Activated CD8-positive, alpha-beta T cell treated with anti-CD3 and anti-CD28 coated beads, Interleukin-2, amount 10 ng/mL, durations not matched to agents 7 days and 5 days (primary cell): ENCODE data around the gene MAP4. TPM values are rescaled to one million over a fixed set of nuclear protein-coding genes. Genes with fewer than 3 reads are reported as not detected.

Source experiments
- ATAC-seq: fragments of 150-1000 bp; cut with Tn5 transposase; one replicate; pipeline ENCODE4 v1.10.0; 2021; ENCODE audit warnings: moderate library complexity
- CTCF ChIA-PET: fragments of 350-600 bp; sonication (Branson Sonifier 250); formaldehyde crosslinking; loops from one replicate; lab custom pipeline; 2021; ENCODE audit warnings: antibody characterized with exemption; lab: Charles Lee
- POLR2A ChIA-PET: fragments of 350-600 bp; sonication (Branson Sonifier 250); formaldehyde crosslinking; loops from one replicate; lab custom pipeline; 2021; ENCODE audit warnings: antibody characterized with exemption; lab: Charles Lee
- DNase-seq: peaks from one replicate; pipeline ENCODE4 v3.0.0-alpha.2; 2020
- H3K27ac Mint-ChIP-seq: one replicate; pipeline ENCODE4 v1.8.0; 2021; ENCODE audit warnings: mild to moderate bottlenecking, mixed read lengths
- H3K27me3 Mint-ChIP-seq: one replicate; pipeline ENCODE4 v1.8.0; 2021; ENCODE audit warnings: low read depth, mixed read lengths
- H3K36me3 Mint-ChIP-seq: one replicate; pipeline ENCODE4 v1.8.0; 2021; ENCODE audit warnings: low read depth, mixed read lengths
- H3K4me1 Mint-ChIP-seq: one replicate; pipeline ENCODE4 v1.8.0; 2021; ENCODE audit warnings: low read depth, mixed read lengths
- H3K4me3 Mint-ChIP-seq: one replicate; pipeline ENCODE4 v1.8.0; 2021; ENCODE audit warnings: mild to moderate bottlenecking, mixed read lengths
- H3K9me3 Mint-ChIP-seq: one replicate; pipeline ENCODE4 v1.8.0; 2022; ENCODE audit warnings: mixed read lengths; ENCODE audit not compliant: insufficient read depth
- total RNA-seq, 2 experiments: library from RNA; stranded (reverse); gene quantifications; one replicate each; pipeline ENCODE4 v1.2.3, GENCODE V29; 2021

Gene MAP4
- total RNA-seq, 2 experiments from 2014 or later, result 119 to 120 TPM

- Mint-ChIP-seq H3K4me3 (no peak overlapping the region), H3K4me1 (peaks cover 12% of the 10 kb centered on the region), H3K36me3 (peaks cover 11% of the 10 kb centered on the region), H3K9me3 (no peaks in the 10 kb centered on the region), H3K27ac (no peak overlapping the region), H3K27me3 (no peaks in the 10 kb centered on the region)
- CTCF ChIA-PET, result no interaction called here
- no peak for DNase-seq
- POLR2A ChIA-PET, result no interaction called here
- no peak for ATAC-seq
Observed at GRCh38 chr3:47956521-47956920, 59.7 kb downstream of the MAP4 start.

- POLR2A ChIA-PET, result no interaction called here
- CTCF ChIA-PET, result interaction anchor here (1.3 to 1.6 kb wide), 2 partner anchors 16 to 74 kb away, joined by 3 read pairs; no protein-coding TSS in a partner anchor
- H3K36me3 Mint-ChIP-seq, result no peaks in the 10 kb centered on the region
- ATAC-seq (no peak), DNase-seq (no peak)
- H3K4me3 Mint-ChIP-seq, result no peak overlapping the region
- H3K4me1 Mint-ChIP-seq, result no peaks in the 10 kb centered on the region
- H3K9me3 Mint-ChIP-seq, result no peaks in the 10 kb centered on the region
- no peak overlapping the region for H3K27ac Mint-ChIP-seq
- no peaks in the 10 kb centered on the region for H3K27me3 Mint-ChIP-seq
Observed at GRCh38 chr3:47954567-47954966, 61.6 kb downstream of the MAP4 start.

GRCh38 chr3:47950453-47951169, 65.6 kb downstream of the MAP4 start:
- CTCF ChIA-PET, result interaction anchor here (1.1 kb wide), 1 partner anchor 40 kb away, joined by 3 read pairs; no protein-coding TSS in a partner anchor
- Mint-ChIP-seq H3K4me3 (no peak overlapping the region), H3K4me1 (no peaks in the 10 kb centered on the region), H3K27ac (no peak overlapping the region), H3K27me3 (no peaks in the 10 kb centered on the region), H3K9me3 (no peaks in the 10 kb centered on the region), H3K36me3 (no peaks in the 10 kb centered on the region)
- no peak for ATAC-seq
- no peak for DNase-seq
- POLR2A ChIA-PET, result no interaction called here

GRCh38 chr3:47949979-47950378, 66.2 kb downstream of the MAP4 start:
- no peak overlapping the region for H3K27ac Mint-ChIP-seq
- ChIA-PET POLR2A (no interaction called here), CTCF (interaction anchor here (1.1 kb wide), 1 partner anchor 40 kb away, joined by 3 read pairs; no protein-coding TSS in a partner anchor)
- ATAC-seq, result no peak
- DNase-seq, result no peak
- no peaks in the 10 kb centered on the region for H3K36me3 Mint-ChIP-seq
- no peaks in the 10 kb centered on the region for H3K9me3 Mint-ChIP-seq
- no peaks in the 10 kb centered on the region for H3K27me3 Mint-ChIP-seq
- H3K4me3 Mint-ChIP-seq, result no peak overlapping the region
- no peaks in the 10 kb centered on the region for H3K4me1 Mint-ChIP-seq

GRCh38 chr3:47940232-47940631, 76.0 kb downstream of the MAP4 start:
- POLR2A ChIA-PET, result no interaction called here
- H3K27me3 Mint-ChIP-seq, result no peaks in the 10 kb centered on the region

GRCh38 chr3:47932421-47932820, 83.8 kb downstream of the MAP4 start:
- no peak overlapping the region for H3K27ac Mint-ChIP-seq
- H3K4me1 Mint-ChIP-seq, result no peaks in the 10 kb centered on the region
- DNase-seq (no peak), ATAC-seq (no peak)
- POLR2A ChIA-PET, result no interaction called here
- no peak overlapping the region for H3K4me3 Mint-ChIP-seq
- CTCF ChIA-PET, result no interaction called here
- no peaks in the 10 kb centered on the region for H3K27me3 Mint-ChIP-seq
- H3K36me3 Mint-ChIP-seq, result peaks cover 6% of the 10 kb centered on the region
- H3K9me3 Mint-ChIP-seq, result no peaks in the 10 kb centered on the region

More at GRCh38 chr3:47940232-47940631, 76.0 kb downstream of the MAP4 start:
- Mint-ChIP-seq H3K9me3 (no peaks in the 10 kb centered on the region), H3K4me3 (no peak overlapping the region), H3K27ac (no peak overlapping the region), H3K36me3 (no peaks in the 10 kb centered on the region), H3K4me1 (no peaks in the 10 kb centered on the region)
- DNase-seq (no peak), ATAC-seq (no peak)
- CTCF ChIA-PET, result no interaction called here

GRCh38 chr3:47930979-47931378, 85.2 kb downstream of the MAP4 start:
- CTCF ChIA-PET, result no interaction called here
- peaks cover 11% of the 10 kb centered on the region for H3K36me3 Mint-ChIP-seq

GRCh38 chr3:47916696-47917095, 99.5 kb downstream of the MAP4 start:
- Mint-ChIP-seq H3K27ac (no peak overlapping the region), H3K4me3 (no peak overlapping the region), H3K9me3 (no peaks in the 10 kb centered on the region), H3K27me3 (no peaks in the 10 kb centered on the region), H3K4me1 (peaks cover under 1% of the 10 kb centered on the region), H3K36me3 (peaks cover 39% of the 10 kb centered on the region)
- POLR2A ChIA-PET, result no interaction called here
- DNase-seq (no peak), ATAC-seq (no peak)
- CTCF ChIA-PET, result no interaction called here

More at GRCh38 chr3:47930979-47931378, 85.2 kb downstream of the MAP4 start:
- DNase-seq, result no peak
- POLR2A ChIA-PET, result interaction anchor here (0.6 to 0.7 kb wide), 4 partner anchors 11 to 951 kb away, joined by 3 to 6 read pairs (median 4); no protein-coding TSS in a partner anchor
- no peaks in the 10 kb centered on the region for H3K9me3 Mint-ChIP-seq
- H3K4me3 Mint-ChIP-seq, result no peak overlapping the region
- H3K27ac Mint-ChIP-seq, result no peak overlapping the region
- ATAC-seq, result no peak
- H3K27me3 Mint-ChIP-seq, result no peaks in the 10 kb centered on the region
- no peaks in the 10 kb centered on the region for H3K4me1 Mint-ChIP-seq

GRCh38 chr3:47916201-47916600, 100.0 kb downstream of the MAP4 start:
- Mint-ChIP-seq H3K9me3 (no peaks in the 10 kb centered on the region), H3K4me1 (peaks cover 2% of the 10 kb centered on the region), H3K27me3 (no peaks in the 10 kb centered on the region), H3K4me3 (no peak overlapping the region), H3K27ac (no peak overlapping the region), H3K36me3 (peaks cover 39% of the 10 kb centered on the region)
- no peak for DNase-seq
- ChIA-PET CTCF (no interaction called here), POLR2A (no interaction called here)
- no peak for ATAC-seq

GRCh38 chr3:47912006-47912504, 104.2 kb downstream of the MAP4 start:
- ChIA-PET CTCF (interaction anchor here (1.7 kb wide), 1 partner anchor 87 kb away, joined by 6 read pairs; no protein-coding TSS in a partner anchor), POLR2A (no interaction called here)
- ATAC-seq (no peak), DNase-seq (no peak)
- H3K4me3 Mint-ChIP-seq, result no peak overlapping the region
- H3K4me1 Mint-ChIP-seq, result peaks cover 2% of the 10 kb centered on the region
- no peak overlapping the region for H3K27ac Mint-ChIP-seq
- peaks cover 47% of the 10 kb centered on the region for H3K36me3 Mint-ChIP-seq
- H3K9me3 Mint-ChIP-seq, result no peaks in the 10 kb centered on the region
- H3K27me3 Mint-ChIP-seq, result no peaks in the 10 kb centered on the region

GRCh38 chr3:47910777-47911440, 105.3 kb downstream of the MAP4 start:
- H3K9me3 Mint-ChIP-seq, result no peaks in the 10 kb centered on the region
- H3K4me3 Mint-ChIP-seq, result no peak overlapping the region
- H3K27me3 Mint-ChIP-seq, result no peaks in the 10 kb centered on the region
- H3K36me3 Mint-ChIP-seq, result peaks cover 42% of the 10 kb centered on the region
- ChIA-PET POLR2A (no interaction called here), CTCF (interaction anchor here (0.8 to 1.7 kb wide), 3 partner anchors 11 to 86 kb away, joined by 3 to 6 read pairs (median 3); no protein-coding TSS in a partner anchor)
- ATAC-seq (no peak), DNase-seq (no peak)
- peaks cover 2% of the 10 kb centered on the region for H3K4me1 Mint-ChIP-seq
- no peak overlapping the region for H3K27ac Mint-ChIP-seq

- no peak for DNase-seq
- ATAC-seq, result no peak
- POLR2A ChIA-PET, result no interaction called here
- Mint-ChIP-seq H3K4me3 (no peak overlapping the region), H3K27ac (no peak overlapping the region), H3K27me3 (no peaks in the 10 kb centered on the region), H3K9me3 (no peaks in the 10 kb centered on the region), H3K36me3 (peaks cover 39% of the 10 kb centered on the region), H3K4me1 (peaks cover 2% of the 10 kb centered on the region)
- CTCF ChIA-PET, result interaction anchor here (0.8 to 1.7 kb wide), 2 partner anchors 11 to 85 kb away, joined by 3 to 6 read pairs; no protein-coding TSS in a partner anchor
Observed at GRCh38 chr3:47910233-47910632, 106.0 kb downstream of the MAP4 start.
